Measurements from ENCODE around the gene SASH3.

SASH3 gene

GRCh38 chrX:129749069-129749468 lies 30.7 kb upstream of the SASH3 start:
- TF ChIP-seq ZFX (IDR thresholded peaks at IDR 0.05): no peak
- TF ChIP-seq CTCF (conservative IDR thresholded peaks at IDR 0.05): no peak
- H3K27ac ChIP-seq: no peak overlapping the region

GRCh38 chrX:129750971-129751370 lies 28.8 kb upstream of the SASH3 start:
- H3K27ac ChIP-seq: no peak overlapping the region
- TF ChIP-seq CTCF (conservative IDR thresholded peaks at IDR 0.05): no peak
- no peak for TF ChIP-seq ZFX (IDR thresholded peaks at IDR 0.05)

GRCh38 chrX:129754056-129755024 lies 25.4 kb upstream of the SASH3 start:
- no peak for TF ChIP-seq ZFX (IDR thresholded peaks at IDR 0.05)
- TF ChIP-seq CTCF (conservative IDR thresholded peaks at IDR 0.05): peak; percentile 30
- no peak overlapping the region for H3K27ac ChIP-seq

- no peak overlapping the region for H3K27ac ChIP-seq
- no peak for TF ChIP-seq CTCF (conservative IDR thresholded peaks at IDR 0.05)
Observed at GRCh38 chrX:129755779-129756650, 23.7 kb upstream of the SASH3 start.

- no peak for TF ChIP-seq ZFX (IDR thresholded peaks at IDR 0.05)
- no peak for TF ChIP-seq CTCF (conservative IDR thresholded peaks at IDR 0.05)
Observed at GRCh38 chrX:129759576-129760061, 20.1 kb upstream of the SASH3 start.

DNA sequence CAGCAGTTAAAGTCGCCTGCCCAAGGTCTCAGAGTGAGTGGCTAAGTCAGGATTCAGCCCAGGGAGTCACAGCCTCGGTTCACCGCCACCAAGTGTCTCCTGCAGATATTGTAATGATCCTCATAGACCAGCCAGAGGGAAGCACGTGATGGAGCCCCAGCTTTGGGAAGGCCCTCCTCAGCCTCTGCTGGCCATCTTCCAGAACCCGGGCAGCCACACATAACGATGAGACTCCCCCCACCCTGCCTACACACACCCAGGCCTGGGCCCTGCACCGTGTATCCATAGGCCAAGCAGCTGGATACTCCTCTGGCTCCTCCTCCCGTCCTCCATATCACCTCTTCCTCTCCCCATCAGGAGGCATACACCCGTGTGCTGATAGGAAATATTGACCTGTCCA lies 19.6 kb upstream of the SASH3 start:
- H3K27ac ChIP-seq: no peak overlapping the region
- TF ChIP-seq CTCF (conservative IDR thresholded peaks at IDR 0.05): no peak
- no peak for TF ChIP-seq ZFX (IDR thresholded peaks at IDR 0.05)

More at GRCh38 chrX:129759576-129760061, 20.1 kb upstream of the SASH3 start:
- H3K27ac ChIP-seq: no peak overlapping the region

Measured in C4-2B (cell line).